ENCODE results near the gene IRF1.
A peak's percentile ranks its signal among the peaks of the same experiment; 100 is the strongest.

Gene IRF1

DNA sequence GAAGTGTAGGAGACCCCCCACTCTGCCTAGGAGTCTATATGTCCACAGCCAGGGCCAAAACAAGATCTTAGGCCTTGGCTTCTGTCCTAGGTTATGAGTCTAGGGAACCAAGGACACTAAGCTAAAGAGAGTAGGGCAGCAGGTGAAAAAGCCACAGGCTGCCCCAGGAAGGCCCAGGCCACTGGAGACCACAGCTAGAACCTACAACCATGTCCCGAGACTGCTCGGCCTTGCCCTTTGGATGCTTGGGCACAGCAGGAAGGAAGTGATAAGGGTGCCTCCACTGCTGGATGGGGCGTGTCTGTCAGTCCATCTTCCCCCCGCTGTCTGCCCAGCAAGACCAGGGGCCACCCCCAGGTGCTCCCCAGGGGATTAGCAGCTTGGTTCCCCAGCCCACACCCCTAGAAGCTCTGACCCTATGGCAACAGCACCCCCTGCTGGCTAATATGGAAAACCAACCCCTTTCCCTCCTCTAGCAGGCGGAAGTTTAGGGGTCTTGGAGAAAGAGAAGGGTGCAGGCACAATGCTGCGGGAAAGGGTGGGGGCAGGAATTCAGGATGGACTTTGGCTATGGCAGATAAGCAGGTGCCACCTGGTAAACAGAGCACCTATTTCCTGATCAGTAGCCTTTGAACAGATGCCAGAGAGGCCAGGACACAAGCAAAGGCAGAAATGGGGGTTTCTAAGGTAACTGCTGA lies 10.5 kb upstream of the IRF1 start:
- peak; percentile 83 for DNase-seq (ENCODE audit: low spot score)
- TF ChIP-seq, protein P1, sequence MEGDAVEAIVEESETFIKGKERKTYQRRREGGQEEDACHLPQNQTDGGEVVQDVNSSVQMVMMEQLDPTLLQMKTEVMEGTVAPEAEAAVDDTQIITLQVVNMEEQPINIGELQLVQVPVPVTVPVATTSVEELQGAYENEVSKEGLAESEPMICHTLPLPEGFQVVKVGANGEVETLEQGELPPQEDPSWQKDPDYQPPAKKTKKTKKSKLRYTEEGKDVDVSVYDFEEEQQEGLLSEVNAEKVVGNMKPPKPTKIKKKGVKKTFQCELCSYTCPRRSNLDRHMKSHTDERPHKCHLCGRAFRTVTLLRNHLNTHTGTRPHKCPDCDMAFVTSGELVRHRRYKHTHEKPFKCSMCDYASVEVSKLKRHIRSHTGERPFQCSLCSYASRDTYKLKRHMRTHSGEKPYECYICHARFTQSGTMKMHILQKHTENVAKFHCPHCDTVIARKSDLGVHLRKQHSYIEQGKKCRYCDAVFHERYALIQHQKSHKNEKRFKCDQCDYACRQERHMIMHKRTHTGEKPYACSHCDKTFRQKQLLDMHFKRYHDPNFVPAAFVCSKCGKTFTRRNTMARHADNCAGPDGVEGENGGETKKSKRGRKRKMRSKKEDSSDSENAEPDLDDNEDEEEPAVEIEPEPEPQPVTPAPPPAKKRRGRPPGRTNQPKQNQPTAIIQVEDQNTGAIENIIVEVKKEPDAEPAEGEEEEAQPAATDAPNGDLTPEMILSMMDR (IDR thresholded peaks at IDR 0.05; ENCODE audit: borderline replicate concordance, control extremely low read depth, extremely low read depth, insufficient read depth, missing control alignments): peak; percentile 83
- in situ Hi-C loops (cut with MboI; ENCODE audit: low sequenced_read_pairs, unreplicated experiment): no loop called here

DNA sequence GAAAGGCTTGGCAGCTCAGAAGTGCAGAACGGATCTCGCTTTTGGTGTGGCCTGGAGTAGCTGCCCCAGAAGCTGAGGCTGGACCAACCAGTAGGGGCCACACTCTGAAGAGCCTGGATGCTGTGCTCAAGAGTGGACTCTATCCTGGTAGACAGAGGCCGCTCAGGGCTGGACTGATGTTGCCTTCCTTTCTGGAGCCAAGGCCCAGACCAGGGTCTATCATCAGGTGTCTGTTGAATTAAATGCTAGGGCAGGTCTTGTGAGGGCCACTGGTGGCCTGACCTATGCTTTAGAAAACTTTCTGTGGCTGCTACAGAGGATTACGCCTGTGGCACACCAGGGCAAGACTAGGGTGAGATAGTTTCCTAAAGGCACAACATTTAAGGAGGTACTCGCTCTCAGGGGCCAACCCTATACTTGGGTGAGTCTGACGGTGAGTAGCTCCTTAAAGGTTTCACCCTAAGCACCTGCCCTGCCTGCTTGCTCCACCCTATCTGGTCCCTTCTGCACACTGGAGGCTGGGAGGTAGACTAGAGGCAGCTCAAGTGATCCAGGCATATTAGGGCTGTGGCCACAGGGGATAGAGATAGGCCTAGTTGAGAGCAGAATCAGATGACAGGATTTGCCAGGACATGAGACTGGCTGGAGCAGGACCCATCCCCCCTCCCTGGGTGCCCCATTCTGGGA lies 9.8 kb upstream of the IRF1 start:
- in situ Hi-C loops (cut with MboI; ENCODE audit: low sequenced_read_pairs, unreplicated experiment): no loop called here
- TF ChIP-seq, protein P1 (IDR thresholded peaks at IDR 0.05; ENCODE audit: borderline replicate concordance, control extremely low read depth, extremely low read depth, insufficient read depth, missing control alignments): no peak

DNA sequence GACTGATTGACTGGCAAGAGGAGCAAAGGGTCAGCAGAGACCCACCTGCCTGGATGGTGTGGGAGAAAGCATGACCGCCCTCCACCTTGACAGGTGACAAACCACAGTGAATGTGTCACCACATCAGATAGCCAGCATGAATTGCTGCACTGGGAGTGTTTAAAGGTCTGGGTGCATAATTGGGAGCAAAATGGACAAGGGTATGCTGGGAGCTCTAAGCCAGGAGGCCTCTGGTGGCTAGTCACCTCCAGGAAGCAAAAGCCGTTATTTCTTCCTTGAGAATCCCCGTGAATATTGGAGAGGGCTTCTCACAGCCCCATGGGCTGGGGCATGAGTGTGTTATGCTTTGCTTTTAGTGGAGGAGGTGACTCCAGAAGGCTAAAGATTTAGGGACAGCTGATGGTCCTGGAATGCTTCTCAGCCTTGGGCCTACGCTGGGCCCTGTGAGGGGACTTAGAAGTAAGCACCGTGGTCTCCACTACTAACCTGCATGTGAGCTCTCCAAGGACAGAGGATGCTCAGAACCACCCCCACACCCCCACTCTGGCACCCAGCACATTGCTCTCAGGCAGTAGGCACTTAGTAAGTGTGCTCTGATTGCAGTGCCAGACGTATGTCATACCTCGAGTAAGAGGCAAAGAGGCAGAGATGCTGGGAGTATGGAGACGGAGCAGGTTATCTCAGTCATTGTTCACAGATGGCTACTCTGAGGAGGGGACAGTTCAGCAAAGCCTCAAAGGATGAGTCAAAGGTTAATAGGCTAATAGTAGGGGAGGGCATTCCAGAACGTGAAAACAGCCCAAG lies 9.1 kb upstream of the IRF1 start:
- no peak for DNase-seq (ENCODE audit: low spot score)
- in situ Hi-C loops (cut with MboI; ENCODE audit: low sequenced_read_pairs, unreplicated experiment): loop anchor here (5.0 kb wide), 1 partner anchor 107 kb away; no protein-coding TSS in a partner anchor
- TF ChIP-seq, protein P1 (IDR thresholded peaks at IDR 0.05; ENCODE audit: borderline replicate concordance, control extremely low read depth, extremely low read depth, insufficient read depth, missing control alignments): no peak

More for the DNA sequence above, 9.8 kb upstream of the IRF1 start:
- no peak for DNase-seq (ENCODE audit: low spot score)

DNA sequence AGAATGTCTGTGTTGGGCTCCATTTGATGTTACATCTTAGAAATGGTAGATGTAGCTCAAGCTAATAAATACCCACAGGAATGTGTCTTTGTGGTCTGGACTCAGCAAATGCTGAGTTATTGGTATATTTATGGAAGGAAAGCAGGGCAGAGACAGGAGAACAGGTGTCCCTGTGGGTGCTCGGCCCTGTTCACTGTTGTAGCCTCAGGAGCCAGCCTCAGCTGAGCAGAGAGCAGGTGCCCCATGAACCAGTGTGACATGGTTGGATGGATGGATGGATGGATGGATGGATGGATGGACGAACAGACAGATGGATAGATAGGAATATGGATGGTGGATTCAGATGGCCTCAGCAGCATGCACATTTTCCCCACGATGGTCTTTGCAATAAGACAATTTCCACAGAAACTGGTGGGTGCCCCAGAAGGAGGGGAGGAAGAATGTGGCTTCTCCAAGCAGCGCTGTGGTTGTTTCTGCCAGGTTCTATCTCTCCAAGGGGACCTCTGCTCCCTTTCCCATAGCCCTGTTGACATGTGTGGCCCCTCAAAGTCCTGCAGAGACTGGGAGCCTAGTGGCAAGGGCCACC lies 8.2 kb upstream of the IRF1 start:
- in situ Hi-C loops (cut with MboI; ENCODE audit: low sequenced_read_pairs, unreplicated experiment): loop anchor here (5.0 kb wide), 1 partner anchor 106 kb away; no protein-coding TSS in a partner anchor
- TF ChIP-seq, protein P1 (IDR thresholded peaks at IDR 0.05; ENCODE audit: borderline replicate concordance, control extremely low read depth, extremely low read depth, insufficient read depth, missing control alignments): no peak

DNA sequence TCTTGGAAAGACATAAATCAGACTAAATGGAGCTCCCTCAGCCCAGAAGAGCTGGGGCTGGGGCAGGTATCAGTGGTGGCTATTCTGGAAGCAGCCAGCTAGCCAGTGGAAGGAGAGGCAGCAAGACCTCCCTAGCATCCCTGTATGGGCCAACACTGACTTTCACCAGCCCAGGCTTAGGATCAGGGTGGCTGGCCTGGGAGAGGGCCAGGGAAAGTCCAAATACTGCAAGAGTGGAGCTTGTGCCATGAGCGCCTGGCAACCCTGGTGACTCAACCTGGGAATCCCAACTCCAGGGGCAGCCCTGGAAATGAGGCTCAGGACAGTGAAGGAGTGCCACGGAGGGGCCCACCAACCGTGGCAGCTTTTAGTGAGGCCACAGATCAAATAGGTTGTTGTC lies 7.6 kb upstream of the IRF1 start:
- in situ Hi-C loops (cut with MboI; ENCODE audit: low sequenced_read_pairs, unreplicated experiment): loop anchor here (5.0 kb wide), 1 partner anchor 106 kb away; no protein-coding TSS in a partner anchor
- no peak for DNase-seq (ENCODE audit: low spot score)
- TF ChIP-seq, protein P1 (IDR thresholded peaks at IDR 0.05; ENCODE audit: borderline replicate concordance, control extremely low read depth, extremely low read depth, insufficient read depth, missing control alignments): no peak

More for the DNA sequence above, 8.2 kb upstream of the IRF1 start:
- DNase-seq (ENCODE audit: low spot score): no peak

DNA sequence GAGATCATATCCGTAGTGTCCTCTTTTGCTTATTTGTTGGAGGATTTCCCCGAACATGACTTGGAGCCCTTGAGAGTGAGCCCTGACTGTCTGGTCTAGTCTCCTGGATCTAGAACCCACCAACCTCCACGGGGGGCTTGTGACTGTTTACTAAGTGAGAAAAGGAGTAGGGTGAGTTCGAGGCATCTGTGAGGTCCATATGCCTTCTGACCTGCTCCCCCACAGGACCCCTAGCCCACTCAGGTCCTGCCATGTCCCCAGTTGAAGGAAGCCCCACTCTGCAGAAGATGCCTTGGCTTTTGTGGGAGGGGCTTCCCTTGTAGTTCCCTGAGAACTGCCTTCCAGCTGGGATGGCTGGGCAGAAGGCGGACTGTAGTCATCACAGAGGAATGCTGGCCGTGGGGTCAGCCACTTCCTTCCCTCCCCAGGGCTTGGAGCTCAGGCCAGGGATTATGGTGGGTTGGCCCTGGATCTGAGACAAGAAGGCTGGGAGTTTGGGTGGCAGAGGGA lies 7.0 kb upstream of the IRF1 start:
- TF ChIP-seq, protein P1 (IDR thresholded peaks at IDR 0.05; ENCODE audit: borderline replicate concordance, control extremely low read depth, extremely low read depth, insufficient read depth, missing control alignments): no peak
- no peak for DNase-seq (ENCODE audit: low spot score)
- in situ Hi-C loops (cut with MboI; ENCODE audit: low sequenced_read_pairs, unreplicated experiment): loop anchor here (5.0 kb wide), 1 partner anchor 105 kb away; no protein-coding TSS in a partner anchor
